Stimulated activated naive CD4-positive, alpha-beta T cell treated with Interleukin-2 at 50 U/mL for 16 hours (primary cell): ENCODE data around the gene CASZ1.

Experiments
- DNase-seq: peaks from one replicate; lab custom pipeline; 2025; lab: John Stamatoyannopoulos, UW

CASZ1 gene

GRCh38 chr1:10724948-10725847 lies 71.2 kb downstream of the CASZ1 start:
- no peak for DNase-seq

- DNase-seq, result no peak
Measured at GRCh38 chr1:10724511-10724910, 71.9 kb downstream of the CASZ1 start.

GRCh38 chr1:10724052-10724494 lies 72.4 kb downstream of the CASZ1 start:
- no peak for DNase-seq

GRCh38 chr1:10723317-10723716 lies 73.1 kb downstream of the CASZ1 start:
- DNase-seq, result no peak

GRCh38 chr1:10722803-10723202 lies 73.6 kb downstream of the CASZ1 start:
- DNase-seq, result no peak

GRCh38 chr1:10721381-10722321 lies 74.8 kb downstream of the CASZ1 start:
- DNase-seq, result no peak

GRCh38 chr1:10720635-10721034 lies 75.8 kb downstream of the CASZ1 start:
- no peak for DNase-seq

- DNase-seq, result no peak
Measured at GRCh38 chr1:10718083-10718415, 78.4 kb downstream of the CASZ1 start.

- no peak for DNase-seq
Measured at GRCh38 chr1:10717296-10718082, 79.0 kb downstream of the CASZ1 start.

GRCh38 chr1:10716840-10717239 lies 79.6 kb downstream of the CASZ1 start:
- no peak for DNase-seq

GRCh38 chr1:10714337-10715114 lies 81.9 kb downstream of the CASZ1 start:
- DNase-seq, result no peak

- DNase-seq, result no peak
Measured at GRCh38 chr1:10713614-10714013, 82.8 kb downstream of the CASZ1 start.

- DNase-seq, result no peak
Measured at GRCh38 chr1:10712568-10713362, 83.7 kb downstream of the CASZ1 start.

- no peak for DNase-seq
Measured at GRCh38 chr1:10710489-10710888, 86.0 kb downstream of the CASZ1 start.

GRCh38 chr1:10709646-10710045 lies 86.8 kb downstream of the CASZ1 start:
- no peak for DNase-seq

- no peak for DNase-seq
Measured at GRCh38 chr1:10709165-10709564, 87.3 kb downstream of the CASZ1 start.

- no peak for DNase-seq
Measured at GRCh38 chr1:10708757-10709156, 87.7 kb downstream of the CASZ1 start.

- no peak for DNase-seq
Measured at GRCh38 chr1:10707208-10707607, 89.2 kb downstream of the CASZ1 start.

GRCh38 chr1:10706376-10706913 lies 90.0 kb downstream of the CASZ1 start:
- DNase-seq, result no peak

- DNase-seq, result no peak
Measured at GRCh38 chr1:10705953-10706352, 90.5 kb downstream of the CASZ1 start.
